CD14-positive monocyte (primary cell): ENCODE results near the gene GPR183. TPM values are rescaled to one million over a fixed set of nuclear protein-coding genes. Genes with fewer than 3 reads are reported as not detected.

ENCODE experiments used
- DNase-seq, 3 donors: peaks; one replicate each; pipeline ENCODE4 v3.0.0-alpha.2; 2011 to 2022
- H2AFZ ChIP-seq: 2 replicates; pipeline ENCODE4 v1.6.0; 2012; ENCODE audit warnings: mild to moderate bottlenecking, low read depth, low read length, inconsistent platforms; ENCODE audit not compliant: insufficient read depth, poor library complexity, severe bottlenecking
- H3K27ac ChIP-seq, 2 donors: 1 replicate in 1 of 2; 2 replicates in 1 of 2; pipeline ENCODE4 v1.5.1; 2012 to 2013; ENCODE audit warnings: low read length in 2 of 2, control low read depth in 1 of 2, inconsistent platforms in 1 of 2, low read depth in 1 of 2, mild to moderate bottlenecking in 1 of 2
- H3K27me3 ChIP-seq, 2 donors: one replicate each; pipeline versions ENCODE4 v1.6.0 to v1.6.1; 2011 to 2013; ENCODE audit warnings: low read length in 2 of 2; ENCODE audit not compliant: control insufficient read depth in 2 of 2, insufficient read depth in 2 of 2
- H3K36me3 ChIP-seq, 2 donors: replicated peaks in 1 of 2; 1 replicate in 1 of 2; 2 replicates in 1 of 2; pipeline versions ENCODE4 v1.5.1 to v1.6.1; 2012 to 2013; ENCODE audit warnings: low read length in 2 of 2, control low read depth in 1 of 2, inconsistent platforms in 1 of 2, mild to moderate bottlenecking in 1 of 2; ENCODE audit not compliant: insufficient read depth in 2 of 2, control insufficient read depth in 1 of 2
- H3K4me1 ChIP-seq, 2 donors: 1 replicate in 1 of 2; 2 replicates in 1 of 2; pipeline versions ENCODE4 v1.5.1 to v1.6.1; 2012 to 2013; ENCODE audit warnings: low read length in 2 of 2, control low read depth in 1 of 2, inconsistent platforms in 1 of 2, mild to moderate bottlenecking in 1 of 2, moderate library complexity in 1 of 2; ENCODE audit not compliant: insufficient read depth in 2 of 2, control insufficient read depth in 1 of 2
- H3K4me2 ChIP-seq: replicated peaks from 2 replicates; pipeline ENCODE3; 2012; ENCODE audit warnings: low read length, moderate library complexity, mild to moderate bottlenecking; ENCODE audit not compliant: poor library complexity, severe bottlenecking; ENCODE audit errors: extremely low read depth
- H3K4me3 ChIP-seq, 3 experiments: fragments of 200-600 bp in 1 of 3; sonication (generic) in 1 of 3; replicated peaks in 1 of 3; 1 replicate in 2 of 3; 2 replicates in 1 of 3; pipeline ENCODE4 v1.5.1; 2011 to 2013; ENCODE audit warnings: low read length in 3 of 3, mild to moderate bottlenecking in 3 of 3, control low read depth in 2 of 3, low read depth in 2 of 3, inconsistent platforms in 1 of 3, moderate library complexity in 1 of 3
- H3K79me2 ChIP-seq: 2 replicates; pipeline ENCODE4 v1.6.0; 2012; ENCODE audit warnings: mild to moderate bottlenecking, control low read depth, inconsistent platforms, low read length, moderate library complexity; ENCODE audit not compliant: insufficient read depth
- H3K9ac ChIP-seq: 2 replicates; pipeline ENCODE4 v1.6.0; 2017; ENCODE audit warnings: low read length, mild to moderate bottlenecking; ENCODE audit not compliant: insufficient read depth, poor library complexity, severe bottlenecking
- H3K9me3 ChIP-seq, 2 donors: replicated peaks in 1 of 2; 1 replicate in 1 of 2; 2 replicates in 1 of 2; pipeline versions ENCODE4 v1.5.1 to v1.6.1; 2012 to 2013; ENCODE audit warnings: low read length in 2 of 2, control low read depth in 1 of 2; ENCODE audit not compliant: control insufficient read depth in 1 of 2, insufficient read depth in 1 of 2
- H4K20me1 ChIP-seq: 2 replicates; pipeline ENCODE4 v1.6.0; 2012; ENCODE audit warnings: mild to moderate bottlenecking, low read length, control low read depth, moderate library complexity; ENCODE audit not compliant: insufficient read depth
- H3K27ac Mint-ChIP-seq, 7 donors: one replicate each; pipeline ENCODE4 v1.8.0; 2020; ENCODE audit warnings: mild to moderate bottlenecking in 7 of 7, mixed read lengths in 7 of 7, moderate library complexity in 6 of 7, inconsistent platforms in 2 of 7
- H3K27me3 Mint-ChIP-seq, 3 donors: one replicate each; pipeline ENCODE4 v1.8.0; 2021 to 2022; ENCODE audit warnings: low read depth in 3 of 3, mild to moderate bottlenecking in 3 of 3, mixed read lengths in 3 of 3, moderate library complexity in 3 of 3, inconsistent platforms in 1 of 3
- H3K36me3 Mint-ChIP-seq, 2 donors: one replicate each; pipeline ENCODE4 v1.8.0; 2020; ENCODE audit warnings: mixed read lengths in 2 of 2, inconsistent platforms in 1 of 2, mild to moderate bottlenecking in 1 of 2
- H3K4me1 Mint-ChIP-seq: one replicate; pipeline ENCODE4 v1.8.0; 2020; ENCODE audit warnings: mild to moderate bottlenecking, mixed read lengths
- H3K4me3 Mint-ChIP-seq, 2 donors: one replicate each; pipeline ENCODE4 v1.8.0; 2020; ENCODE audit warnings: mild to moderate bottlenecking in 2 of 2, mixed read lengths in 2 of 2, moderate library complexity in 1 of 2
- H3K9me3 Mint-ChIP-seq, 7 donors: one replicate each; pipeline ENCODE4 v1.8.0; 2020 to 2022; ENCODE audit warnings: mixed read lengths in 7 of 7, mild to moderate bottlenecking in 6 of 7, moderate library complexity in 6 of 7, inconsistent platforms in 2 of 7
- WGBS: methylation state at CpG from one replicate; pipeline ENCODE4 v1.1.5; 2013; ENCODE audit warnings: missing lambda C conversion rate; ENCODE audit not compliant: insufficient coverage; 5-methylcytosine and 5-hydroxymethylcytosine counted together
- intact Hi-C, 2 donors: fragments of 100-400 bp; cut with micrococcal nuclease; formaldehyde crosslinking; loops; one replicate each; pipeline versions ENCODE4 v1.15.0 to v1.15.1; 2023
- polyA plus RNA-seq, 3 donors: library from polyadenylated mRNA; depleted of rRNA in 1 of 3; unstranded in 2 of 3; stranded (reverse) in 1 of 3; fragments of 300-500 nt in 2 of 3; fragments of >200 nt in 1 of 3; fragmentation: Illumina TruSeq in 2 of 3; gene quantifications; 1 replicate in 2 of 3; 2 replicates in 1 of 3; pipeline ENCODE4 v1.2.3, GENCODE V29; 2012 to 2021
- TF ChIP-seq, protein P1 (sequence below): fragments of 200-600 bp; IDR thresholded peaks from one replicate; pipeline ENCODE4 v1.8.0; 2022; ENCODE audit warnings: antibody characterized with exemption, mild to moderate bottlenecking

GPR183 gene
- polyA plus RNA-seq, 3 donors: 190 to 459 (median 288) TPM

DNA sequence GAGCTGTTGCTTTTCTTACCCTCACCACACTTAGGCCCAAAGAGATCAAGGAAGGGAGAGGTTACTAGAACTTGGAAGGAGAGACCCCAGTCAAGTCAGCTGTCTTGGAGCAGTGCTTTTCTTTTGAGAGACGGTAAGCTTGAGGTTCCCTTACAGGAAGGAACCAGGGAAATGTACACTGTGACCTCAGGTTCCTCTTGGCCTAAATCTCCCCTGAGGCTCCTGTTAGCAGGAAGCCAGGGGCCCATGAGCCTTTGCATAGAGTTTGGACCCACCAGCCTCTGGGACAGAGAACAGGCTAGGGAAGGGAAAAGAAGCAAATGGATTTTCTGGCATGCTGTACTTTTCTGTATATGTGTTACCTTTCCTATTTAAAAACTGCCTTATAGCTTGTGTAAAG, 43.1 kb downstream of the GPR183 start:
- no peak overlapping the region for H3K4me3 Mint-ChIP-seq
- no peak overlapping the region for H3K4me3 ChIP-seq
- H3K4me2 ChIP-seq: no peak overlapping the region
- H3K4me1 ChIP-seq: peaks cover 31 to 49% of the 10 kb centered on the region in 2 donors
- peaks cover 3% of the 10 kb centered on the region for H4K20me1 ChIP-seq
- peaks cover 55% of the 10 kb centered on the region for H3K4me1 Mint-ChIP-seq
- no peaks in the 10 kb centered on the region for H3K9me3 ChIP-seq
- peaks cover 7 to 31% of the 10 kb centered on the region in 2 donors for H3K36me3 ChIP-seq
- intact Hi-C loops: loop anchor here (2.0 to 10.0 kb wide), 4 partner anchors 37 to 173 kb away; no protein-coding TSS in a partner anchor
- H3K27me3 Mint-ChIP-seq: no peaks in the 10 kb centered on the region
- no peak overlapping the region for H2AFZ ChIP-seq
- no peak overlapping the region for H3K9ac ChIP-seq
- no peaks in the 10 kb centered on the region for H3K27me3 ChIP-seq
- H3K9me3 Mint-ChIP-seq: no peaks in the 10 kb centered on the region
- H3K27ac ChIP-seq: peak overlapping the region; percentile 9 to 52
- H3K27ac Mint-ChIP-seq: peak overlapping the region in 5 of 7 donors; percentile 13 to 87 (median 76)
- peaks cover 43 to 53% of the 10 kb centered on the region in 2 donors for H3K36me3 Mint-ChIP-seq
- peak in 2 of 3 donors; percentile 33 to 44 for DNase-seq
- H3K79me2 ChIP-seq: peaks cover 92% of the 10 kb centered on the region
- TF ChIP-seq, protein P1, sequence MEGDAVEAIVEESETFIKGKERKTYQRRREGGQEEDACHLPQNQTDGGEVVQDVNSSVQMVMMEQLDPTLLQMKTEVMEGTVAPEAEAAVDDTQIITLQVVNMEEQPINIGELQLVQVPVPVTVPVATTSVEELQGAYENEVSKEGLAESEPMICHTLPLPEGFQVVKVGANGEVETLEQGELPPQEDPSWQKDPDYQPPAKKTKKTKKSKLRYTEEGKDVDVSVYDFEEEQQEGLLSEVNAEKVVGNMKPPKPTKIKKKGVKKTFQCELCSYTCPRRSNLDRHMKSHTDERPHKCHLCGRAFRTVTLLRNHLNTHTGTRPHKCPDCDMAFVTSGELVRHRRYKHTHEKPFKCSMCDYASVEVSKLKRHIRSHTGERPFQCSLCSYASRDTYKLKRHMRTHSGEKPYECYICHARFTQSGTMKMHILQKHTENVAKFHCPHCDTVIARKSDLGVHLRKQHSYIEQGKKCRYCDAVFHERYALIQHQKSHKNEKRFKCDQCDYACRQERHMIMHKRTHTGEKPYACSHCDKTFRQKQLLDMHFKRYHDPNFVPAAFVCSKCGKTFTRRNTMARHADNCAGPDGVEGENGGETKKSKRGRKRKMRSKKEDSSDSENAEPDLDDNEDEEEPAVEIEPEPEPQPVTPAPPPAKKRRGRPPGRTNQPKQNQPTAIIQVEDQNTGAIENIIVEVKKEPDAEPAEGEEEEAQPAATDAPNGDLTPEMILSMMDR: no peak
- WGBS: no CpG with 5 or more reads among the region's 1 CpG

DNA sequence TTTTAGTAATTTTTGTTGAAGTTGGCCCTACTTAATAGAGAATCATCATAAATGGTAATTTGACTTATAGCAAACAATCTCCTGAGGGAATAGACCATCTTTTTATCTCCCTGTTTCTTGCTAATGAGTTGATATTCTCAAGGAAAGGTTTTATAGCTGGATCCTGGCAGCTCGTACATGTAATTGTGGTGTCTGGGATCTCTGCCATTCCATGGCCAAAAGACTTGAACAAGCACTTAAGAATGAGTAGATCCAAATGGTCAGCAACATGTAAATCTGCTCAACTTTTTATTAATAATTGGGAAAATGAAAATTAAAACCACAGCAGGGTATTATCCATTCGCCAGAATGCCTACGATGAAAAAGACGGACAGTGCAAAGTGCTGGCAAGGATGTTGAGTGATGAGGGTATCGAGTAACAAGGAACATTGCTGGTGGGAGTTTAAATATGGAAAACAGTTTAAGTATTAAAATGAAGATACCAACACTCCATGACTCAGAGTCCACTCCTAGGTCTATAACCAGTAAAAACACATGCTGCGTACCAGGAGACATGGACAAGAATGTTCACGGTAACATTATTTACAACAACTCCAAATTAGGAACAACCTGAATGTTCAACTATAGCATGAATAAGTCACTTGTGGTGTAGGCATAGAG, 43.9 kb downstream of the GPR183 start:
- Mint-ChIP-seq H3K4me1 (peaks cover 60% of the 10 kb centered on the region), H3K4me3 (no peak overlapping the region), H3K27me3 (no peaks in the 10 kb centered on the region), H3K27ac (no peak overlapping the region), H3K9me3 (no peaks in the 10 kb centered on the region), H3K36me3 (peaks cover 38 to 47% of the 10 kb centered on the region in 2 donors)
- Histone ChIP-seq H3K79me2 (peaks cover 86% of the 10 kb centered on the region), H3K4me3 (no peak overlapping the region), H3K4me1 (peaks cover 36 to 57% of the 10 kb centered on the region in 2 donors), H3K9ac (no peak overlapping the region), H3K27me3 (no peaks in the 10 kb centered on the region), H3K4me2 (no peak overlapping the region), H4K20me1 (peaks cover 3% of the 10 kb centered on the region), H2AFZ (no peak overlapping the region), H3K9me3 (no peaks in the 10 kb centered on the region), H3K36me3 (peaks cover 7 to 26% of the 10 kb centered on the region in 2 donors), H3K27ac (no peak overlapping the region)
- DNase-seq: no peak
- TF ChIP-seq, protein P1: no peak
- intact Hi-C loops: loop anchor here (5.0 to 10.0 kb wide), 3 partner anchors 36 to 174 kb away; no protein-coding TSS in a partner anchor
- WGBS: 100% methylated on average over 2 of the region's 7 CpGs
